IMR-90 (cell line): ENCODE data around the gene ABCC3. TPM values are rescaled to one million over a fixed set of nuclear protein-coding genes. Genes with fewer than 3 reads are reported as not detected.

Source experiments
- ATAC-seq: fragments of 200-7000 bp; cut with Tn5 transposase; 2 replicates; pipeline ENCODE4 v1.9.1; 2020; ENCODE audit warnings: low read depth, mild to moderate bottlenecking, moderate library complexity
- BruUV-seq: library from RNA; stranded (reverse); fragments of 400-500 nt; replicated peaks from 2 replicates; lab custom pipeline; 2021; lab: Mats Ljungman, UMichigan
- CTCF ChIA-PET: fragments of 300-600 bp; formaldehyde crosslinking; extraction: SDS; loops from one replicate; lab custom pipeline; 2021; ENCODE audit warnings: antibody characterized with exemption; lab: Yijun Ruan, JAX
- POLR2A ChIA-PET: fragments of 300-600 bp; sonication (Branson Sonifier 250); formaldehyde crosslinking; loops from one replicate; lab custom pipeline; 2022; ENCODE audit warnings: antibody characterized with exemption; ENCODE audit not compliant: unreplicated experiment; lab: Charles Lee
- DNase-seq: peaks from one replicate; pipeline ENCODE4 v3.0.0; 2013
- H2AFZ ChIP-seq: replicated peaks from 2 replicates; pipeline ENCODE3; 2013; ENCODE audit warnings: low read length, mild to moderate bottlenecking; ENCODE audit not compliant: poor library complexity
- H2AK5ac ChIP-seq: 2 replicates; pipeline ENCODE4 v1.6.1; 2013; ENCODE audit warnings: low read depth, low read length, inconsistent platforms
- H2AK9ac ChIP-seq: replicated peaks from 2 replicates; pipeline ENCODE3; 2013; ENCODE audit warnings: mild to moderate bottlenecking, low read depth, low read length, moderate library complexity; ENCODE audit not compliant: poor library complexity
- H2BK120ac ChIP-seq: 2 replicates; pipeline ENCODE4 v1.6.1; 2013; ENCODE audit warnings: low read depth, low read length, inconsistent platforms
- H2BK15ac ChIP-seq: 3 replicates; pipeline ENCODE4 v1.6.1; 2013; ENCODE audit warnings: low read depth, low read length, inconsistent platforms
- H2BK20ac ChIP-seq: 2 replicates; pipeline ENCODE4 v1.6.1; 2013; ENCODE audit warnings: low read depth, mild to moderate bottlenecking, inconsistent platforms, low read length, moderate library complexity
- H2BK5ac ChIP-seq: 2 replicates; pipeline ENCODE4 v1.6.1; 2013; ENCODE audit warnings: mild to moderate bottlenecking, low read depth, low read length, inconsistent platforms; ENCODE audit not compliant: poor library complexity, severe bottlenecking
- H3K14ac ChIP-seq: replicated peaks from 2 replicates; pipeline ENCODE4 v1.6.1; 2013; ENCODE audit warnings: low read depth, low read length, inconsistent platforms
- H3K18ac ChIP-seq: 2 replicates; pipeline ENCODE4 v1.6.1; 2013; ENCODE audit warnings: low read depth, low read length, control low read depth
- H3K23ac ChIP-seq: 2 replicates; pipeline ENCODE4 v1.6.1; 2013; ENCODE audit warnings: low read depth, low read length, inconsistent platforms
- H3K27ac ChIP-seq: 2 replicates; pipeline ENCODE4 v1.5.1; 2013; ENCODE audit warnings: mild to moderate bottlenecking, control low read depth, low read length; ENCODE audit not compliant: insufficient read depth
- H3K27me3 ChIP-seq: 2 replicates; pipeline ENCODE4 v1.6.1; 2013; ENCODE audit warnings: low read length; ENCODE audit not compliant: control insufficient read depth, insufficient read depth
- H3K36me3 ChIP-seq: 2 replicates; pipeline ENCODE4 v1.6.1; 2013; ENCODE audit warnings: low read length, mixed read lengths; ENCODE audit not compliant: control insufficient read depth, insufficient read depth
- H3K4ac ChIP-seq: 2 replicates; pipeline ENCODE4 v1.6.1; 2013; ENCODE audit warnings: low read depth, low read length, inconsistent platforms
- H3K4me1 ChIP-seq: 2 replicates; pipeline ENCODE4 v1.6.1; 2013; ENCODE audit warnings: low read length, mixed read lengths; ENCODE audit not compliant: control insufficient read depth, insufficient read depth
- H3K4me2 ChIP-seq: 2 replicates; pipeline ENCODE4 v1.6.1; 2013; ENCODE audit warnings: low read depth, mild to moderate bottlenecking, control low read depth, low read length, moderate library complexity
- H3K4me3 ChIP-seq: 2 replicates; pipeline ENCODE4 v1.5.1; 2013; ENCODE audit warnings: low read depth, mild to moderate bottlenecking, control low read depth, low read length, moderate library complexity; ENCODE audit not compliant: insufficient read depth
- H3K56ac ChIP-seq: 2 replicates; pipeline ENCODE4 v1.6.1; 2013; ENCODE audit warnings: low read length, inconsistent platforms; ENCODE audit not compliant: insufficient read depth; ENCODE audit errors: extremely low read depth
- H3K79me1 ChIP-seq, 2 experiments: 2 replicates each; pipeline ENCODE4 v1.6.1; 2013; ENCODE audit warnings: low read length in 2 of 2, inconsistent platforms in 1 of 2, low read depth in 1 of 2
- H3K9ac ChIP-seq: 2 replicates; pipeline ENCODE4 v1.6.1; 2013; ENCODE audit warnings: low read depth, low read length, control low read depth
- H3K9me1 ChIP-seq: 2 replicates; pipeline ENCODE4 v1.6.1; 2013; ENCODE audit warnings: low read length, inconsistent platforms; ENCODE audit not compliant: insufficient read depth
- H3K9me3 ChIP-seq: 2 replicates; pipeline ENCODE4 v1.6.1; 2013; ENCODE audit warnings: low read length; ENCODE audit not compliant: control insufficient read depth, insufficient read depth
- H4K20me1 ChIP-seq: 2 replicates; pipeline ENCODE4 v1.6.1; 2013; ENCODE audit warnings: low read length, inconsistent platforms; ENCODE audit not compliant: insufficient read depth
- H4K5ac ChIP-seq: 2 replicates; pipeline ENCODE4 v1.6.1; 2013; ENCODE audit warnings: mild to moderate bottlenecking, low read depth, low read length, control low read depth
- H4K8ac ChIP-seq, 2 experiments: 2 replicates each; pipeline ENCODE4 v1.6.1; 2013; ENCODE audit warnings: low read depth in 2 of 2, low read length in 2 of 2, control low read depth in 1 of 2, inconsistent platforms in 1 of 2
- H4K91ac ChIP-seq: 2 replicates; pipeline ENCODE4 v1.6.1; 2013; ENCODE audit warnings: low read depth, low read length, inconsistent platforms; ENCODE audit not compliant: insufficient read depth
- CHD1 ChIP-seq: IDR thresholded peaks from 2 replicates; pipeline ENCODE4 v1.6.1; 2012; ENCODE audit warnings: low read depth, low read length, improper control_type of control experiment
- CTCF ChIP-seq: conservative IDR thresholded peaks from 2 replicates; pipeline ENCODE4 v1.5.1; 2012; ENCODE audit warnings: mild to moderate bottlenecking, low read depth, low read length, improper control_type of control experiment
- ELK1 ChIP-seq: fragments of 150-350 bp; IDR thresholded peaks from 2 replicates; pipeline ENCODE4 v1.6.1; 2016; ENCODE audit warnings: low read depth, mild to moderate bottlenecking, low read length, moderate library complexity, borderline replicate concordance
- MAFK ChIP-seq: IDR thresholded peaks from 2 replicates; pipeline ENCODE4 v1.6.1; 2012; ENCODE audit warnings: low read depth, low read length, improper control_type of control experiment
- POLR2A ChIP-seq: IDR thresholded peaks from 2 replicates; pipeline ENCODE4 v1.6.1; 2012; ENCODE audit warnings: mild to moderate bottlenecking, low read depth, low read length
- RCOR1 ChIP-seq: IDR thresholded peaks from 2 replicates; pipeline ENCODE4 v1.6.1; 2012; ENCODE audit warnings: mild to moderate bottlenecking, low read length, improper control_type of control experiment; ENCODE audit not compliant: insufficient replicate concordance
- RFX5 ChIP-seq: IDR thresholded peaks from 2 replicates; pipeline ENCODE4 v1.8.0; 2012; ENCODE audit warnings: low read depth, mild to moderate bottlenecking, low read length, moderate library complexity
- SMC3 ChIP-seq: fragments of 150-350 bp; IDR thresholded peaks from 2 replicates; pipeline ENCODE4 v1.6.1; 2016; ENCODE audit warnings: low read depth, mild to moderate bottlenecking, antibody characterized with exemption, low read length, moderate library complexity
- WGBS, 2 experiments: methylation state at CpG; one replicate each; pipeline versions ENCODE4 v1.1.5 to v1.1.7; 2013; ENCODE audit warnings: missing lambda C conversion rate in 2 of 2; ENCODE audit not compliant: insufficient read length in 1 of 2; ENCODE audit errors: extremely low coverage in 2 of 2; 5-methylcytosine and 5-hydroxymethylcytosine counted together
- dilution Hi-C: fragments of 300-500 bp; cut with HindIII; formaldehyde crosslinking; loops from one replicate; pipeline ENCODE4 v1.14.3; 2018; ENCODE audit warnings: low sequenced_read_pairs; ENCODE audit not compliant: unreplicated experiment
- in situ Hi-C: fragments of 300-500 bp; cut with MboI; formaldehyde crosslinking; loops from 3 replicates; pipeline ENCODE4 v1.14.3; 2019; ENCODE audit warnings: low sequenced_read_pairs, inconsistent platforms, mixed read lengths
- intact Hi-C: fragments of 100-400 bp; cut with micrococcal nuclease; formaldehyde crosslinking; loops from 2 replicates; pipeline ENCODE4 v1.10.0; 2022
- polyA plus RNA-seq, 3 experiments: library from polyadenylated mRNA; depleted of rRNA; stranded (reverse); fragments of >200 nt; gene quantifications; 2 replicates each; pipeline ENCODE4 v1.2.3, GENCODE V29; 2012; ENCODE audit warnings: low replicate concordance in 1 of 3
- total RNA-seq: library from RNA; depleted of rRNA; stranded (reverse); fragments of >200 nt; gene quantifications from 2 replicates; pipeline ENCODE4 v1.2.3, GENCODE V29; 2012

Gene ABCC3
- total and polyA plus RNA-seq, 2 of the 4 experiments (the other 2 are of a cell fraction) = 3.2 to 6.6 TPM

DNA sequence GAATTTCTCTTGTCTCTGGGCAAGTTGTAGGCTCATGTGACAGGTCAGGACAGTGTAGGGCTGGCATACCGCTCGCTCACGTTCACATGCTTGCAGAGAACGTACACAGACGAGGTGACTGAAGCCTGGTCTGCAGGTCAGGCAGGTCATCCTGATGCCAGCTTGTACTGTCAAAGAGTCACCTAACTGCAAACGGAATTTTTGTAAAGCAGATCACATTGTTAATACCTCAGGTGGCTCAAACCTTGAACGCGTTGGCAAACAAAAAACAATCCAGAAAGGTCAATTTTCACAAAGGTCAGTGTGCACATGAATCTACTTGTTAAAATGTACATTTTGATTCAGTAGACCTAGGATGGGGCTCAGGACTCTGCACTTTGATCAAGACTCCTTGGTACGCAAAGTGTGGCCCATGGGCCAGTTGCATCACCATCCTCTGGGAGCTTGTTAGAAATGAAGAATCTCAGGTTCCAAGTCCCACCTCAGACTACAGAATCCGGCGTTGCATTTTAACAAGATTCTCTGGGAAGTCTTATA, 44.4 kb downstream of the ABCC3 start:
- Histone ChIP-seq H2AFZ (no peak overlapping the region), H3K56ac (no peak overlapping the region), H4K91ac (no peak overlapping the region), H3K23ac (no peak overlapping the region), H3K79me1 (no peaks in the 10 kb centered on the region), H4K8ac (no peak overlapping the region), H3K9me1 (peaks cover 15% of the 10 kb centered on the region), H3K27ac (no peak overlapping the region), H3K9ac (no peak overlapping the region), H3K4ac (no peak overlapping the region), H3K9me3 (no peaks in the 10 kb centered on the region), H2BK5ac (no peak overlapping the region), H3K18ac (no peak overlapping the region), H3K14ac (no peak overlapping the region), H2AK9ac (no peak overlapping the region), H3K4me2 (no peak overlapping the region), H2BK120ac (no peak overlapping the region), H3K27me3 (no peaks in the 10 kb centered on the region), H2BK20ac (no peak overlapping the region), H3K36me3 (peaks cover 2% of the 10 kb centered on the region; the same call in 1 of the 2 replicates), H3K4me3 (no peak overlapping the region), H2AK5ac (no peak overlapping the region), H2BK15ac (no peak overlapping the region), H4K5ac (no peak overlapping the region), H3K4me1 (peaks cover 5% of the 10 kb centered on the region; the same call in 1 of the 2 replicates), H4K20me1 (no peaks in the 10 kb centered on the region)
- POLR2A ChIA-PET = no interaction called here
- 93% methylated on average over 8 of the region's 11 CpGs; no CpG with 5 or more reads in 1 of the 2 experiments for WGBS, 2 experiments
- in situ Hi-C loops = loop anchor here (5.0 kb wide), 1 partner anchor 42 kb away; no protein-coding TSS in a partner anchor
- TF ChIP-seq CHD1 (no peak), CTCF (no peak), RCOR1 (no peak), POLR2A (no peak), RFX5 (no peak), ELK1 (no peak), SMC3 (no peak), MAFK (no peak)
- CTCF ChIA-PET = no interaction called here
- DNase-seq (no peak), ATAC-seq (no peak)
- intact Hi-C loops = no loop called here
- dilution Hi-C loops = no loop called here
- BruUV-seq = no TSS peak
